Measurements from ENCODE around the gene KIAA0232.
"Not testable (repeated sequence)": the region's sequence is repeated elsewhere in the genome, so short reads cannot be mapped to it uniquely, and the experiment has no call there.

KIAA0232 gene

DNA sequence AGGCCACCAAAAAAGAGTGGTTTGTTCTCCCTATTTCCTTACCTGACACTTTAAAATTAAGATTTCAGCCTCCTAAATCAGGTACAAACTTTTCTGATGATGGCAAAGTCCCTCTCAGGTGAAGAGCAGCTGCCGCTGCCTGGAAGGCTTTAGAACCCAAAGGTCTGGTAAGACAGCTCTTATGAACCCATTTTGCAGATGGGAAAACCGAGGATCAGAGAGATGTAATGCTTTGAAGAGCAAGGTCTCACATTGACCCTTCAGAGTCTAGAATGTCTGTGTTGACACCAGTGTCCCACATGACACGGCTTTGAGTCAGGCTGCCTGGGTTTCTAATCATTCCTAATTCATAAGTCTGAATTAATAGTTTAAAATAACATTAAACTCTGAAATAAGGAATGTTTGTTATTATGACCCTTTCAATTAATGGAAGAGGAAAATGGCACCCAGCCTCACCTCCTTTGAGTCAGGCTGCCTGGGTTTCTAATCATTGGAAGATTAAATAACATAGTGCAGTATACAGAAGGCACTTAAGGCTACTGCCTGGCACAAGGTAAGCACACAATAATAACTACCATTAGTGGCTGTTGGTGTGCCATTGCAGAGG, 27.9 kb upstream of the KIAA0232 start:
- no peak for DNase-seq

DNA sequence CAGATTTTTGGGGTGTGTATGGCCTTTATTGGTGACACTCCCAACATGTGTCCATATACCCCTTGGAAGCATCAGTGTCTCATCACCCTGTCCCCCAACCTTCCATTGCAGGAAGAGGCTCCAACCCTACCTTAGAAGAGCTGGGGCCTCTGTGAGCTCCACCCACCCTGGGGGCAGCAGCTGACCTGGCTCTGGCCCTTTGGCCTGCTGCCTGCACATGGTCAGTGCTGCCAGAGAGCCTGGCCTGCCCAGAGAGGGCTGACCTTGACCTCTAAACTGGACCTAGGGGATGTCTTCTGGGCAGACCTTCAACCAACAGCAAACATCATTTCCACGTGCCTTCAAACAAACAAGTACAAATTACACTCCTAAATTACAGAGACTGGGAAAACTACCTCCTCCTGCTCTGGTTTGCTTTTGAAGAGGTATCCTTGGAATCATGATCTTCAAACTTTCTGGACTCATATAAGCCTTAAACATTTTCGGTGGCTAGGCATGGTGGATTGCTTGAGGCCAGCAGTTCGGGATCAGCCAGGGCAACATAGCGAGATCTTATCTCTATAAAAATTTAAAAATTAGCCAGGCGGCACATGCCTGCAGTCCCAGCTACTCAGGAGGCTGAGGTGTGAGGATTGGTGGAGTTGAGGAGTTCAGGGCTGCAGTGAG, 27.3 kb upstream of the KIAA0232 start:
- DNase-seq: no peak

DNA sequence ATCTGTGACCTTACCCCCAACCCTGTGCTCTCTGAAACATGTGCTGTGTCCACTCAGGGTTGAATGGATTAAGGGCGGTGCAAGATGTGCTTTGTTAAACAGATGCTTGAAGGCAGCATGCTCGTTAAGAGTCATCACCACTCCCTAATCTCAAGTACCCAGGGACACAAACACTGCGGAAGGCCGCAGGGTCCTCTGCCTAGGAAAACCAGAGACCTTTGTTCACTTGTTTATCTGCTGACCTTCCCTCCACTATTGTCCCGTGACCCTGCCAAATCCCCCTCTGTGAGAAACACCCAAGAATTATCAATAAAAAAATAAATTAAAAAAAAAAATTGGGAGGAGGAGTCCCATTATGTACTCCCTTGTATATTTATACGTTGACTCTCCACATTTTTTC, 26.2 kb upstream of the KIAA0232 start:
- not testable (repeated sequence) for DNase-seq

DNA sequence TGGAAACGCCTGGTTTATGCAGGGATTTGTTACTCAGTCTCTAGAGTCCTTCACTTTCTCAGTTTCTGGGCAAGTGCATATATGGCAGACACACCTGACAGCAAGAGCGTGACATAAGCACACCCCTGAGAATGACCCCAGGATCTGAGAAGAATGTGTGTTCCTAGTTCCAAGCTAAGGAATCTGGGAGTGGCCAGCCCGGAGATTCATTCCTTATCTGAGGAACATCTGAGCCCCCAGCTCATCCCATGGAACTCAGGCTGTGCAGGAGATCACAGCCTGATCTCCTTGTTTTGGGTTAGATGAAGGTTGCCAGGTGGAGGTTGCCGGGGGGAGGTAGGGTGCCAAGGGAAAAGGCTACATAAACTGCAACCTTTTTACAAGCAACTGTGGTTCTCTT, 23.8 kb upstream of the KIAA0232 start:
- no peak for DNase-seq

DNA sequence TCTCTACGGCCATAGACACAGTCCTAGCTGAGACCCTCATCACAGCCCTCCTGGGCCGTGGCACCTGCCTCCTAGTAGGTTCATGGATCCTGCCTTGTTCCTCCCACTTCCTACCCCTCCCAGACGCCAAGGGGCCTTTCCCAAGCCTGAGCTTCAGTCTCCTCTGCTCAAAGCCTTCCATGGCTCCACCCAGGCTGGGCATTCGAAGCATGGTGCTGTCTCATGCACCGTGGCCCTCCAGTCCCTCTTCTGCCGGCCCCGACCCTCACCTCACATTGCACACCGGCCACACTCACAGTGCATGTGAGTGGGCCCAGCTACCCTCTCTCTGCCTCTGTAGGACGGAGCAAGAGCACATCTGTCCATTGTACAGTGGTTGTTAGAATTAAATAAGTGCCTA, 21.7 kb upstream of the KIAA0232 start:
- no peak for DNase-seq

DNA sequence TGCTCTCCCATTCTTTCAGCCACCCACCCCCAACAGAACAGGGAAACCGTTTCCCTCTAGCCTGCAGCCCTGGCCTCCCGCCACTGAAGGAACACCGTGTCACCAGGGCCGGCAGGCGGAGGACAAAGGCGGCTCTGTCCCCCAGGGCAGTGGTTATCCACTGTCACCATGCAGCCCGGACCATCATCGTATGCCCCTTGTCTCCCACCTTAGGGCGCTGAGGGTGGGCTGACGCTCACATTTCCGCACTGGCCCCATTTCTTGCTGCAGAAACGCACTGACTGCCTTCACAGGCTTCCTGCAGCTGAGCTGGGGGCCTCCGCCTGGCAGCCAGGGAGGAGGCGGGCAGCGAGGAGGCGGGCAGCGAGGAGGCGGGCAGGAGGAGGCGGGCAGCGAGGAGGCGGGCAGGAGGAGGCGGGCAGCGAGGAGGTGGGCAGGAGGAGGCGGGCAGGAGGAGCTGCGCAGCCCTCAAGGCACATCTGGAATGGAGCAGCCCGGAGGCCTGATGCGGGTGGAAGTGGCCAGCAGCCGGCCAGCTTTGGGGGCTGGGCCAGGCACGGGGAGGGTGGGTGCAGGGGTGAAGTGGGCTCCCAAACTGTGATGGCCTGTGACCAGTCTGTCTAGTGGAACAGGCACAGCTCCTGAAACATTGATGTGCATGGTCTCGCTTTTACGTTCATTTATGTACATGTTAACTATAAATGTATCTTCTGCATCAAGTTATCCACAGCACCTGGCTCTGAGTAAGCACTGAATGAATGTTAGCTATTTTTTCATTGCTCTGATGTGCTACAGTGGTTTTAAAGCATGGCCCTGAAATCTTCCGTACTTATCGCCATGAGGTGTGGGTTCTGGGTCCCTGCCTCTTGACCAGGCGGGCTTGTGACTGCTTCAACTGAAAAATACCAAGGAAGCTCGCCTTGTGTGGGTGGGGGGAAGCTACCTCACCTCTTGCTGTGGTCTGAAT, 20.6 kb upstream of the KIAA0232 start:
- DNase-seq: no peak

DNA sequence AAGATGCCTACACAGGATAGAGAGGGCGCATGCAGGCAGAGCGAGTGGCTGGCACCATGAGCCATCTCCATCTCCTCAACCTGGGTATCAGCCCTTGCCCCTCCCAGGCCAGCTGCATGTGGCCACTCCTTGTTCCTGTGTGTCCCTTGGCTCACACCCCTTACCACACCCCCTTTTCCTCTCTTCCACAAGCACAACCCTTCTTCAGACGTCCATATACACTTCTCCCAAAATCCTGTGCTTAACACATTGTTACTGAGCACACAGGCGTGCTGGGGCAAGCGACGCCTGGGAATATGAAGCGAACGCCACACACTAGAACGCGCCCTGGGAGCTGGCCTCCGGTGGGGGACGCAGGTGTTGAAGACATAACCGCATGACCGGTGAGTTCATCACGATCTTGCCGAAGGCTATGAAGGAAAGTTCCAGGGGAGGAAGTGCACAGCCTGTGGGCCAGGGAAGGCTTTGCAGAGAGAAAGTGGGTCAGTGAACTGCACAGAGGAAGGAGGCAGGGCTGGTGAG, 19.1 kb upstream of the KIAA0232 start:
- no peak for DNase-seq

DNA sequence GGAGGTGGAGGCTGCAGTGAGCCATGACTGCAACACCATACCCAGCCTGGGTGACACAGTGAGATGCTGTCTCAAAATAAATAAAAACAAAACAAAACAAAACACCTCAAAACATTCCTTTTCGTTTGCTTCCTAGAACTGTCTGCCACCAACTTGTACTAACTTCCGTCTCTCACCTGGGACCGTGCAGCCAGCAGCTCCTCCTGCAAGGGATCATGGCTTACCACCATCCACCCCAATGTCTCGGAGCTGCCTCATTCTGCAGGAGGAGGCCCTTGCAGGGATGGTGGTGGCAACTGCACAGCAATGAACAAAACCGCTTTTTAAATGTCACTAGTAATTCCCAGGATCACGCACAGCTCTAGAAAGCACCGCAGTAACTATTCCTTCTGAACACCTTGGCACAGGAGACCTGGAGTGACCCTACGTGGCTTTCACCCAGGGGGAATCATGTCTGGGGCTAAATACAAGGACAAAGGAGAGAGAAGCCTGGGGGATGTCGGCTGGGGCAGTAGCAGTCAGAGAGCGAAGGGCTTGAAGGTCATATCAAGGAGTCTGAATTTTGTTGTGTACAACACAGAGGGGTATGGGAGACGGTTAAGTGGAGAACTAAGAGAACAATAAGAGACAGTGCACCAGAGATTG, 17.4 kb upstream of the KIAA0232 start:
- DNase-seq: no peak

DNA sequence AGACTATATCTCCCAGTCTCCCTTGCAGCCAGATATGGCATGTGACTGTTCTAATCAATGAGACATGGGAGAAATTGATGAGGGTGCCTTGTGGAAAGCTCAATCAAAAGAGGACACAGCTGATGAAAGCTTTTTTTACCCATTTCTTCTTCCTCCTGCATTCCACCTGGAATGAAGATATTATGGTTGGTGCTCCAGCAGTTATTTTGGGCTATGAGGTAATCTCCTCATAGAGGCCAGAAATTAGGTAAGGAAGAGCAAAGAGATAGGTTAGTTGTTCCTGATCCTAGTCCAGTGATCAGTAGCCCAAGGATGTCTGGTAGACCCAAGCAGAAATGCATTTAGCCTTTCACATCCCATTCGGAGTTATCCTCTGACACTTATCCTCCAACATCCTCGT, 16.8 kb upstream of the KIAA0232 start:
- DNase-seq: no peak

DNA sequence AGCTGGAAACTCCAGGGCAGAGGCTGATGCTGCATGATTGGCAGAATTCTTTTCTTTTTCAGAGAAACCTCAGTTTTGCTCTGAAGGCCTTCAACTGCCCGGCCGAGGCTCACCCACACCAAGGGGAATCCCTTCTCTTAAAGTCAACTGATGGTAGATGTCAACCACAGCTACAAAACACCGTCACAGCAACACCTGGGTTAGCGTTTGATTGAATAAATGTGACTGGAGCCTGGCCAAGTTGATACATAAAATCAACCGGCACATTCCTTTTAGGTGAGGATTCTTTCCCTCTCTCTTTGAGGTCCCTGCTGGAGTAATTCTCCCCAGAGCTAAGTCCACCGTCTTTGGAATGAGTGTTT, 15.2 kb upstream of the KIAA0232 start:
- DNase-seq: no peak

DNA sequence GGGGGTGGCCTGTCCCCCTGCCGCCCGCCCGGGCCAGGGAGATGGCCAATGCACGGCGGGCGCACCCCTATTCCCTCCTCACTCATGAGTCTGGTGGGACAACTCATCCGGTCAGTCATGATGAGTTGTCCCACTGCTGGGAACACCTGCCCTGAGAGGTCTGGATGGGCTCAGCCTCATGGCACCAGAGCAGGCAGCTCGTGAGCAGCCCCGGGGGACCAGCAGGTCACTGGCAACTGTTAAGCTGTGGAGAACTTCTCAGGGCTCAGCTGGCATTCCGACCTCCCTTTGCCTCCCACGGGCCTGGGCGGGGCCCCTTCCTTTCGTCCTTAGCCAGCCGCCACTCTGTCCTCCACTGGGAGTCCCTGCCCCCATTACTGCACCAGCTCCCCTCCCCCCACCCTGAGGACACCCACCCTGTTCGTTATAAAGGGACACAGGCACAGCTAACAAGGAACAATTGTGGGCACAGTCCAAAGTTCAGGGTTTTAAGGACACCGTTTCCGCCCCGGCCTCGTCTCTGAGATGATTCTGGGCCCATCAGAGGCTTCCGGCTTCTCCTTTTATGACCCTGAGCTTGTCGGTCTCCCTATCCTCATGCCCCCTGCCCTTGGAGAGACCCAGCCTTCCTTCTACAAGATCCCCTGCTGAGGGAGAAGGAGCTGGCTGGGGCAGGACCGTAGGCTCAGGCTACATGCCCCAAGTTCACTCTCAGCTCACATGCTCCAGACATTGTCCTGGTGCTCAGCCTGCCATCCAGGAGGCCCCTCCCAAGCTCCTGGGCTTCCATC, 14.6 kb upstream of the KIAA0232 start:
- DNase-seq: no peak

DNA sequence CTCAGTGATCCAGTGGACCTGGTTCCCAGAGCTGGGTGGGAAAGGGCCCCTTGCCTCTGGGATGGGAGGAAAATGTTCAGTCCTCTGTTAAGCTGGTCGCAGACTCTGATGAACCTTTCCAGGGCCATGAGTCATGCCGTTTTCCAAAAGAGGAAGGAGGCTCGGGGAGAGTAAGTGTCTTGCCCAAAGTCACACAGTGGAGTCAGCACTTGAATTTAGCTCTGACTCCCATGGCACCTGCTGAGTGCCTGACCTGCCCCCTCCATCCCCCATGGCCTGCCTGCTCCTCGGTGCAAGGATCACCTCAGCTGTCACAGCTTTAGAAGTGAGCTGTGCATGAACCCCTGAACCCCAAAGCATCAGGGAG, 14.0 kb upstream of the KIAA0232 start:
- DNase-seq: no peak

DNA sequence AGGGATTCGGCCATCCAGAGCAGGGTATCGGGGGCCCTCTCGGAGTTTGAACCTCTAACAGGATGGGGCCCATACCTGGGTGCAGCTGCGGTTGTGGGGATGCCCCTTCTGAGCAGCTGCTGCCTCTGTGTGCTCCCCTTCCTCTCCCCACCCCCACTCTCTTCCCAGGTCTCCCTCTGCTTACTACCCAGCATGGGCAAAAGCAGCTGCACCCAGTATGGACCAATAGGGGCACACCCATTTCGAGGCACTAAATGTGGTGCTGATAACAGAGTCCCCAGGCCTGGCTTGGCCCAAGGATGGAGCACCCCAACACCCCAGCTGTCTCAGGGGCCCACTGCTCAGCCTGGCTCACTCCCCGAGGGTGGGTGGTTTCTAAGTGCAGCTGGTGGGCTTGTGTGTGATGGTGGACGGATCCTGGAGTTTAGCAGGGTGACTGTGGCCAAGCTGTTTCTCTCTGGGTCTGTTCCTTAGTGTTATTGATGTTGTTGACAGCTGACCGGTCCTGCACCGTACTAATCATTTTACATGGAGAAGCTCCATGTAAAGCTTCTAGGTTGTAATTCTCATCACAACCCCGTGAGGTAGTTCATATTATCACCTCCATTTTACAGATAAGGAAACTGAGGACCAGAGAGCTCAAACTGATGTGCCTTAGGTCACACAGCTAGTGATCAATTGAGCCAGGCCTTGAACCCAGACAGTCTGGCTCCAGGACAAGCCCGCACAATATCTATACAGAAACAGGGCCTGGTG, 13.1 kb upstream of the KIAA0232 start:
- no peak for DNase-seq

DNA sequence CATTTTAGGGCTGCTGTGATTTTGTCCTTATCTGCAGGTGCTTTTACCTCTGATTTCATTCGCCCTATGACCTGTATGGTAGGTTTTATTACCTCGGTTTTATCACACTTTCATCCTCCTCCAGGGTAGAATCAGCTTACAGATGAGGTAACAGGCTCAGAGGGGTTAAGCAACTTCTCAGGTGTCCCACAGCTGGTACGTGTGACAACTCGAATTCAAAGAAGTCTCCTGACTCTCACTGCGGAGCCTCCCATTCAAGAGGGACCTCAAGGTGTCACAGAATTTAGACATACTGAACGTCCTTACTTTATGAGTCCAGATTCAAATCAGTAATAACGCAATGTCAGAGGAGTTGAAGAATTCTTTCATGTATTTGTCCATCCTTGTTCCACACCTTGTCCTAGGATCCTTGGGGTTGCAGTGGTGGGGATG, 12.5 kb upstream of the KIAA0232 start:
- no peak for DNase-seq

DNA sequence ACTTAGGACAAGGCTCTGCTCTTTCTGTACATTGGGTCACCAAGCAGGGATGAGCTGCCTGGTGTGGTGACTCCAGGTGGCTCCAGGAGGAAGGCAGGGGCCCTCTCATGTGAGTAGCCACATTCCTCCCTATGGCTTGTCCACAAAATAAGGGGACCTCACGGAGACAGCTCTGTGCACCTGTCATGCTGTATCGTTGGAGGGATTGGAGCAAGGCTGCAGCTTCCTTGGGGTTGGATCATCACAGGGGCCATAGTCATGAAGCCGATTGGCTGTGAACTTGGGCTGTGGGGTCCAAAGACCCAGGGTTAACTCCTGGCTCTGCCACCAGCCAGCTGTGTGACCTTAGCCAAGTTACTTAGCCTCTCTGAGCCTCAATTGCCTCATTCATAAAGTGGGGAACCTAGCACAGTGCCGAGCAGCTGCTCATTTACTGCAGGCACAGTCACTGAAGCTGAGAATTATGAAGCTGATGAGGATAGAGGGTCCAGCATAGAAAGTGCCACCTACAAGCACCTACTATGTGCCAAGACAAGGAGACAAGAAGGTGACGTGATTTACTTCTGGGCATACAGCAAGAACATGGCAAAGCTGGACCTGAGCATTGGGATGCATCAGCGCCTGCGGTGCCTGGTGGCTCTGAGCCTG, 11.8 kb upstream of the KIAA0232 start:
- DNase-seq: no peak

DNA sequence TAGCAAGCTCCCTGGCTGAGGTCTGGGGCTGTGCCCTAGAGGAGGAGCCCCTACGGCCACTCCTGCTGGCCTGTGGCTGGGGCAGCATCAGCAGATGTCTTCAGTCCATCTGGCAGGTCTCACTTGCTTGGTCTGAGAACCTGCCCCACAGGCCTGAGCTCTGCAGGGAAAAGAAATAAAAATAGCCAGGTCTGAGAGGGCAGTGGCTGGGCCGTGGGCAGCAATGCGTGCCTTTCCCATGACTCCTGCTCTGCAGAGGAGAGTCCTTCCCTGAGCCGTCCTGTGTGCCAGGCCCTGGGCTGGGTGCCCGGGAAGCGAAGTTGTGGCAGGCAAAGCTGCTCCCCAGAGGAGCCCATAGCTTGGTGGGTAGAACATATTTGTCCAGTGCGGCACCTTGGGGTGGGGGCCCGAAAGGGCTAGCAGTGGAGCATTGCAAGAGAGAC, 11.3 kb upstream of the KIAA0232 start:
- no peak for DNase-seq

DNA sequence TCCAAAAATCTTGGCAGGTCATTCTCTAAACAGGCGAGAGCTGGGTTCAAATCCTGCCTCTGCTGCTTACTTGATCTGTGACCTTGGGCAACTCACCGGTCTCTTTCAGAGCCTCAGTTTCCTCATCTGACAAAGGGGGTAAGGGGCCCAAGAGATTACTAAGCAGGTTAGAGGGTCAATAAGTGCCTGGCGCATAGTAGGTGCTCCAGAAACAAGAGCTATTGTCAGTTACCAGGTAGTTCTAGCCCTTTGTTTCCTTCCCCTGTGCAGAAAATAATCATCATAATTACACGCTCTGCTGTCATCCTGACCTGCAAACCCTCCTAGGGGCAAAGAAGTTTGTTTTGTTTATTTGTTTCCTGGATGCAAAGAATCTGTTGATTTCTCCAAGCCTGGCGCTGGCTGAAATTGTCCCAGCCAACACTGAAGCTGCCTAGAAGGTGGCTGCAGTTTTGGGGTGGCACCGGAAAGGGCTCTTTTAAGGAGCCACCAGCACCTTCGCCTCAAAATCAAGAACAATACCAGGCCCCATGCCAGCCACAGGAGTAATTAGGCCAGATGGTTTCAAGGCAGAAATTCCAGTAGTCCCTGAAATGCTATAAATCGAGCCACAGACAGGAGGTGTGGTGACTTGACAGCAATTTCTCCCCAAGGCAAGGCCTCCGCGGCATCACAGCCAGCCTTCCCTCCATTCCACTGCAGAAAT, 10.2 kb upstream of the KIAA0232 start:
- DNase-seq: no peak

DNA sequence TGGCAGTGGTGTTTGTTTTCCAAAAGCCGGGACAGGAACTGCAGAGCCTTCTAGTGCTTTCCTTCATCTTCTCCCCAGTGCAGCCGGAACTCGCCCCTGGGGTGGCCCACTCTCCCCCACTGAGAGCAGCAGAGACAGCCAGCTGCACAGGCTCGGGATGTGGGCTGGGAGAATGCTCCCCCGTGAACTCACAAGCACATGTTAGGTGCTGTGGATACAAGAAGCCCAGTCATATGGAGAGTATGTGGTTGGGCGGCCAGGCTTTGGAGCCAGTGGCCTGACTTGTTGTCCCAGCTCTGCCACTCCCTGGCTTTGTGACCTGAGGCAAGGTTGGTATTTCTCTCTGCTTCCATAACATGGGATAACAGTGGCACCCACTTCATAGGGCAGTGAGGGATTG, 9.4 kb upstream of the KIAA0232 start:
- DNase-seq: no peak

DNA sequence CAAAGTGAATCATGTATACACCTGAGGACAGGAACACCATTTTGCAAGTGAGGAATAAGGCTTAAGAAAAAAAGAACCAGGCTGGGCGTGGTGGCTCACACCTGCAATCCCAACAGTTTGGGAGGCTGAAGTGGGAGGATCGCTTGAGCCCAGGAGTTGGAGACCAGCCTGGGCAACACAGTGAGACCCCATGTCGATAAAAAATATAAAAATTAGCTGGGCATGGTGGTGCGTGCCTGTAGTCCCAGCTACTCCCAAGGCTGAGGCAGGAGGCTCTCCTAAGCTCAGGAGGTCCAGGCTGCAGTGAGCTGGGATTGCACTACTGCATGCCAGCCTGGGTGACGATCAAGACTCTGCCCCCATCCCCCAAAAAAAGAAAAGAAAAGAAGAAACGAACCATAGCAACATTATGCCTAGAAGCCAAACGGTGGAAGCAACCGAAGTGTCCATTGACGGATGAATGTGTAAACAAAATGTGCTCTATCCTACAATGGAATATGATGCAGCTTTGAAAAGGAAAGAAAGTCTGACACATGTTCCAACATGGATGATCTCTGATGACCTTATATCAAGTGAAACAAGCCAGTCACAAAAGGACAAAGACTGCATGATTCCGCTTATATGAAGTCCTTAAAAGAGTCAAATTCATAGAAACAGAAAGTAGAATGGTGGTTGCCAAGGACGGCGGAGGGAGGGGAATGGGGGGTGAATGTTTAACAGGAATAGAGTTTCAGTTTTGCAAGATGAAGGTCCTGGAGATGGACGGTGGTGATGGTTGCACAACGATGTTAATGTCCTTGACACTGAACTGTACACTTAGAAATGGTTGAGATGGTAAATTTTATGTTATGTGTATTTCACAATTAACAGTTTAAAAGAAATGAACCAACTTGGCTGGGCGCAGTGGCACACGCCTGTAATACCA, 8.6 kb upstream of the KIAA0232 start:
- no peak for DNase-seq

All from activated T-cell treated with anti-CD3 and anti-CD28 coated beads, Interleukin-2, amount 50 U/mL, for 1 hour (primary cell).